Bronchial epithelial cell (primary cell): Measurements from ENCODE around the gene ZNF384. TPM values are rescaled to one million over a fixed set of nuclear protein-coding genes. Genes with fewer than 3 reads are reported as not detected.

Source experiments
- DNase-seq: peaks from one replicate; pipeline ENCODE4 v3.0.0-alpha.2; 2010; ENCODE audit warnings: low read depth
- FAIRE-seq: peaks from 2 replicates; lab custom pipeline; 2011; peaks lifted over from hg19 to GRCh38; lab: Jason Lieb, UNC
- H3K27me3 ChIP-seq: 2 replicates; pipeline ENCODE4 v1.5.1; 2011; ENCODE audit warnings: low read length; ENCODE audit not compliant: control insufficient read depth, insufficient read depth
- H3K36me3 ChIP-seq: 2 replicates; pipeline ENCODE4 v1.5.1; 2011; ENCODE audit warnings: low read length; ENCODE audit not compliant: control insufficient read depth, insufficient read depth
- H3K4me3 ChIP-seq: 2 replicates; pipeline ENCODE4 v1.5.1; 2011; ENCODE audit warnings: mild to moderate bottlenecking, low read depth, low read length, control low read depth
- total RNA-seq: library from RNA; depleted of rRNA; stranded (reverse); fragments of >200 nt; gene quantifications from 2 replicates; pipeline ENCODE4 v1.2.1, GENCODE V29; 2014
- TF ChIP-seq, protein P1 (sequence below): IDR thresholded peaks from 2 replicates; pipeline ENCODE4 v1.5.1; 2011; ENCODE audit warnings: mild to moderate bottlenecking, moderate library complexity, low read length, control low read depth, inconsistent platforms; ENCODE audit not compliant: insufficient read depth, severe bottlenecking

Gene ZNF384
- total RNA-seq, result 5.3 and 7.0 TPM in 2 replicates

DNA sequence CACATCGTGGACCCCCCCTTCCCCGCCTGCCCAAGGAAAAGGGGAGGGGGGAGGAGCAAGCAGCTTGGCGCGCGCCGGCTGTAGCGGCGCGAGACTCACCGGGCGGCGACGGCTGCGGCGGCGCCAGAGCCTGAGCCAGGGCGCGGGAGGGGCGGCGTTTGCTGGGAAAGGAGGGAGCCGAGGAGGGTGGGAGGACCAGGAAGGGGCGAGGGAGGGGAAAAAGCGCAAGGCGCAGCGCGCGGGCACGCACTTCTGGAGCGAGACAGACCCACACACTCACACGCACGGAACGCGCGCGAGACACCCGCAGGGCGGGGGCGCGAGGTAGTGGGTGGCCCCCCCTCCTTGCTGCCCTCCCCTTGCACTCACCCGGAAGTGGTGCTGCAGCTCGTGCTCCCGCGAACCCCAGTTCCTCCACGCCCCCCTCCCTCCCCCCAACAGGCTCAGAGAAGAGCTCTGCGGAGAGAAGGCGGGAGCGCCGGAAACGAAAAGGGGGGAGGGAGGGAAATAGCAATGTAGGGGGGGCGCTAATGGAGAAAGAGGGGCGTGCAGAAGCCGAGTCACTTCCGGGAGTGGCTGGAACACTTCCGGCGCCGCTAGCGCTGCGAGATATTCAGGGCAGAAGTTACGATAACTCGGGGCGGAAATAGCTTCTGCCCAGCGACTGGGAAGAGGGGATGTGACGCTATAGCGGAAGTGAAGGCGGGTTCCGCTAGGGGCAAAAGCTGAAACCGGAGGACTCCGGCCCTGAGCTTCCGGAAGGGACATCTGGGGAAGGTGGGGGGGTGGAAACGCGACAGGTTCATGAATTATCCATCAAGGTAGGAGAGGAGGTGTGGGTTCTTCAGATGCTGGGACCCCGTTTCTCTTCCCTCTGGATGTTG, at the start of gene ZNF384:
TSS of gene ZNF384 (minus strand) at position 377 of the 884 bp plus-strand sequence. CDS start 9,855 bp downstream, outside the sequence.
- FAIRE-seq (peak; percentile 93), DNase-seq (peak; percentile 96)
- H3K36me3 ChIP-seq, result no peaks in the 10 kb centered on the region
- peak within 1 kb of the TSS; percentile 64 for H3K4me3 ChIP-seq
- no peaks in the 10 kb centered on the region for H3K27me3 ChIP-seq
- TF ChIP-seq, protein P1, sequence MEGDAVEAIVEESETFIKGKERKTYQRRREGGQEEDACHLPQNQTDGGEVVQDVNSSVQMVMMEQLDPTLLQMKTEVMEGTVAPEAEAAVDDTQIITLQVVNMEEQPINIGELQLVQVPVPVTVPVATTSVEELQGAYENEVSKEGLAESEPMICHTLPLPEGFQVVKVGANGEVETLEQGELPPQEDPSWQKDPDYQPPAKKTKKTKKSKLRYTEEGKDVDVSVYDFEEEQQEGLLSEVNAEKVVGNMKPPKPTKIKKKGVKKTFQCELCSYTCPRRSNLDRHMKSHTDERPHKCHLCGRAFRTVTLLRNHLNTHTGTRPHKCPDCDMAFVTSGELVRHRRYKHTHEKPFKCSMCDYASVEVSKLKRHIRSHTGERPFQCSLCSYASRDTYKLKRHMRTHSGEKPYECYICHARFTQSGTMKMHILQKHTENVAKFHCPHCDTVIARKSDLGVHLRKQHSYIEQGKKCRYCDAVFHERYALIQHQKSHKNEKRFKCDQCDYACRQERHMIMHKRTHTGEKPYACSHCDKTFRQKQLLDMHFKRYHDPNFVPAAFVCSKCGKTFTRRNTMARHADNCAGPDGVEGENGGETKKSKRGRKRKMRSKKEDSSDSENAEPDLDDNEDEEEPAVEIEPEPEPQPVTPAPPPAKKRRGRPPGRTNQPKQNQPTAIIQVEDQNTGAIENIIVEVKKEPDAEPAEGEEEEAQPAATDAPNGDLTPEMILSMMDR, result no peak

DNA sequence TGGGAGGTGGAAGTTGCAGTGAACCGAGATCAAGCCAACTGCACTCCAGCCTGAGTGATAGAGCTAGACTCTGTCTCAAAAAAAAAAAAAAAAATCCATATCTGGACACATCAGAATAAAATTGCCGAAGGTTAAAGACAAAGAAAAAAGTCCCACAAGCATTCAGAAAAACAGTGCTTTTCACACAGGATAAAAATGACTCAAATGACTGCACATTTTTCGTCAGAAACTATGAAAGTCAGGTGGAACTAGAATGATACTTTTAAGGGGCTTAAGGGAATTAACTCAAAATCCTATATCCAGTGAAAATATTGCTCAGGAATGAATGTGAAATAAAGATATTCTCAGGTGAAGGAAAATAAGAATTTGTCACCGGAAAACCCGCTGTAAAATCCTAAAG, 47.6 kb upstream of the ZNF384 start:
- no peak for DNase-seq
- no peak overlapping the region for H3K4me3 ChIP-seq

DNA sequence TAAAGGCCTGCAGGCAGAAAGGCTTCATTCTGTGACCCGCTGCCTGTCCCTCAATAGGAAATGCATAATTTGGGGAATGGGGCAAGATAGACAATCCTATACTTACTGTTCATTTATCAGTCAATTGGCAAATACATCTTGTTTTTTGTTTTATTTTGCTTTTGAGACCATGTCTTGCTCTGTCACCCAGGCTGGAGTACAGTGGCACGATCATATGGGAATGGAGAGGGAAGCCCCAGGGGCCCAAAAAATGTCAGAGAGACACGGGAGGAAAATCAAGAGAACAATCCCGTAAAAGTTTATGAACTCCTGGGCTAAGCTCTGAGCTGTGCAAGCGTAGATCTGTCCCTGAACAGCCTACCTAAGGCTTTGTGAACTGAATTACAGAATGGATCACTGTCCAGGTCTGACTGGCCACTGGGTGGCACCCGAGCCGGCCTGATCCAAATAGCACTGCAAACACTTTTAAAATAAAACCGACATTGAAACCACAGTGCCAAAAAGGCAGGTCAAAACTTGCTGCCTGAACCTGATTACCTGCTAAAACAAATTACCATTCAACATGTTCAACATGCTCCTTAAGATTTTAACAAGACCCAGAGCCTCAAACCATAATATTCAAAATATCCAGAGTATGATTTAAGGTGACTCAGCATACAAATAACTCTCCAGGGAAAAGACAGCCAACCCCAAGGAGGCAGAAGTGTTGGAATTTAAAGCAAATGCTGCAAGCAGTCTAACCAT, 46.4 kb upstream of the ZNF384 start:
- TF ChIP-seq, protein P1, result peak; percentile 82
- DNase-seq, result peak; percentile 99
- no peak for FAIRE-seq
- Histone ChIP-seq H3K4me3 (no peak overlapping the region), H3K36me3 (peaks cover 6% of the 10 kb centered on the region), H3K27me3 (no peaks in the 10 kb centered on the region)

More for the DNA sequence above, 47.6 kb upstream of the ZNF384 start:
- TF ChIP-seq, protein P1, result no peak
- H3K27me3 ChIP-seq, result no peaks in the 10 kb centered on the region
- no peak for FAIRE-seq
- no peaks in the 10 kb centered on the region for H3K36me3 ChIP-seq

DNA sequence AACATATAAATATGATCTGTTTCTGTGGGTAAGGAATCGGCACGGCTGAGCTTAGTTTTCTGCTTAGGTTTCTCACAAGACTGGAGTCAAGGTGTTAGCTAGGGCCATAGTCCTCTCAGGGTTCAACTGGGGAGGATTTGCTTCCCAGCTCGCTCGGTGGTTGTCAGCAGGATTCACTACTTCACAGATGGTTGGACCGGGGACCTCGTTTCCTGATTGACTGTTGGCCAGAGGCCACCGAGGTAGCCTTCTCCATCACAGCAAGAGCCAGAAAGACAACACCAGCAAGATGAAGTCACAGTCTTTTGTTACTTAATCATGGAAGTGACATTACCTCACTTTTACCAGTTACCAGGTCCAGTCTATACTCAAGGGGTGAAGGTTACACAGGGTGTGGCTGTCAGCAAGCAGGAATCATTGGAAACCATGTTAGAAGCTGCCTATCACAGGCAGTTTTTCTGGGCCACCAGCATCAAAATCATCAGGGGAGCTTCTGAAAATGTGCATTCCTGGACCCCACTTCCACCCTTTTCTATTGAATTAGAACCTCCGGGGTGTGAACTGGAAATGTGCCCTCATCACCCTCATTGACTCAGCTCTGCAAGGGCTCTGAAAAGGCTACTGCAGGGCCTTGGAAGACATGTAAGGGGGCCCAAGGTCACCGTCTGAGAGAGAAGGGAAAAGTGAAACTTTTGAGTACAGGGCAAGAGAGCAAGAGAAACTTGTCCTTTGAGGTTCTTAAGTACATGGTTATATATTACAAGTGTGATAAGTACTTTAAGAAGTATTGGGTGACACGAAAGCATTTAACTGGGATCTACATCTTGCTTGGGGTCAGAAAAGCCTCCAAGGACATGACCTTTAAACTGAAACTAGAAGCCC, 45.6 kb upstream of the ZNF384 start:
- Histone ChIP-seq H3K36me3 (peaks cover 14% of the 10 kb centered on the region), H3K27me3 (no peaks in the 10 kb centered on the region), H3K4me3 (no peak overlapping the region)
- TF ChIP-seq, protein P1, result no peak
- FAIRE-seq, result peak; percentile 70
- no peak for DNase-seq

DNA sequence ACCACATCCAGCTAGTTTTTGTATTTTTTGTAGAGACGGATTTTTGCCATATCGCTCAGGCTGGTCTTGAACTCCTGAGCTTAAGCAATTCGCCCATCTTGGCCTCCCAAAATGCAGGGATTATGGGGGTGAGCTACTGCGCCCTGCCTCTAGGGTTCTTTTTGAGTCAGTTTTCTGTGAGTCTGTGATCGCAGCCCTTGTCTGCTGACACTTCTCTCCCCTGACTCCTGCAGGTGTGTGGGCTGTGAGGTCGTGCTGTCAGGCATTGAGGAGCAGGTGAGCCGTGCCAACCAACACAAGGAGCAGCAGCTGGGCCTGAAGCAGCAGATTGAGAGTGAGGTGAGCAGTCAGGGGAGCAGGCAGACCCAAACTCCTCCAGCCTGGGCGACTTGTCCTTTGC, 41.0 kb upstream of the ZNF384 start:
- FAIRE-seq (no peak), DNase-seq (no peak)
- TF ChIP-seq, protein P1, result no peak

More for the DNA sequence above, 41.0 kb upstream of the ZNF384 start:
- no peak overlapping the region for H3K4me3 ChIP-seq
- peaks cover 23% of the 10 kb centered on the region for H3K36me3 ChIP-seq
- no peaks in the 10 kb centered on the region for H3K27me3 ChIP-seq
